ENCODE measurements around the gene SLC2A10. TPM values are rescaled to one million over a fixed set of nuclear protein-coding genes. Genes with fewer than 3 reads are reported as not detected.

SLC2A10 gene
- total RNA-seq, 3 donors from 2014 or later (not counting 1 experiment from before 2014, with no cell fraction given): 0.26 to 2.2 (median 0.79) TPM

DNA sequence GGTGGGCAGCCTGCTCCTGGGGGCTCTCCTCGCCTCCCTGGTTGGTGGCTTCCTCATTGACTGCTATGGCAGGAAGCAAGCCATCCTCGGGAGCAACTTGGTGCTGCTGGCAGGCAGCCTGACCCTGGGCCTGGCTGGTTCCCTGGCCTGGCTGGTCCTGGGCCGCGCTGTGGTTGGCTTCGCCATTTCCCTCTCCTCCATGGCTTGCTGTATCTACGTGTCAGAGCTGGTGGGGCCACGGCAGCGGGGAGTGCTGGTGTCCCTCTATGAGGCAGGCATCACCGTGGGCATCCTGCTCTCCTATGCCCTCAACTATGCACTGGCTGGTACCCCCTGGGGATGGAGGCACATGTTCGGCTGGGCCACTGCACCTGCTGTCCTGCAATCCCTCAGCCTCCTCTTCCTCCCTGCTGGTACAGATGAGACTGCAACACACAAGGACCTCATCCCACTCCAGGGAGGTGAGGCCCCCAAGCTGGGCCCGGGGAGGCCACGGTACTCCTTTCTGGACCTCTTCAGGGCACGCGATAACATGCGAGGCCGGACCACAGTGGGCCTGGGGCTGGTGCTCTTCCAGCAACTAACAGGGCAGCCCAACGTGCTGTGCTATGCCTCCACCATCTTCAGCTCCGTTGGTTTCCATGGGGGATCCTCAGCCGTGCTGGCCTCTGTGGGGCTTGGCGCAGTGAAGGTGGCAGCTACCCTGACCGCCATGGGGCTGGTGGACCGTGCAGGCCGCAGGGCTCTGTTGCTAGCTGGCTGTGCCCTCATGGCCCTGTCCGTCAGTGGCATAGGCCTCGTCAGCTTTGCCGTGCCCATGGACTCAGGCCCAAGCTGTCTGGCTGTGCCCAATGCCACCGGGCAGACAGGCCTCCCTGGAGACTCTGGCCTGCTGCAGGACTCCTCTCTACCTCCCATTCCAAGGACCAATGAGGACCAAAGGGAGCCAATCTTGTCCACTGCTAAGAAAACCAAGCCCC lies 16.0 kb downstream of the SLC2A10 start:
- DNase-seq: no peak
- TF ChIP-seq, protein P1, sequence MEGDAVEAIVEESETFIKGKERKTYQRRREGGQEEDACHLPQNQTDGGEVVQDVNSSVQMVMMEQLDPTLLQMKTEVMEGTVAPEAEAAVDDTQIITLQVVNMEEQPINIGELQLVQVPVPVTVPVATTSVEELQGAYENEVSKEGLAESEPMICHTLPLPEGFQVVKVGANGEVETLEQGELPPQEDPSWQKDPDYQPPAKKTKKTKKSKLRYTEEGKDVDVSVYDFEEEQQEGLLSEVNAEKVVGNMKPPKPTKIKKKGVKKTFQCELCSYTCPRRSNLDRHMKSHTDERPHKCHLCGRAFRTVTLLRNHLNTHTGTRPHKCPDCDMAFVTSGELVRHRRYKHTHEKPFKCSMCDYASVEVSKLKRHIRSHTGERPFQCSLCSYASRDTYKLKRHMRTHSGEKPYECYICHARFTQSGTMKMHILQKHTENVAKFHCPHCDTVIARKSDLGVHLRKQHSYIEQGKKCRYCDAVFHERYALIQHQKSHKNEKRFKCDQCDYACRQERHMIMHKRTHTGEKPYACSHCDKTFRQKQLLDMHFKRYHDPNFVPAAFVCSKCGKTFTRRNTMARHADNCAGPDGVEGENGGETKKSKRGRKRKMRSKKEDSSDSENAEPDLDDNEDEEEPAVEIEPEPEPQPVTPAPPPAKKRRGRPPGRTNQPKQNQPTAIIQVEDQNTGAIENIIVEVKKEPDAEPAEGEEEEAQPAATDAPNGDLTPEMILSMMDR (IDR thresholded peaks at IDR 0.05): no peak

DNA sequence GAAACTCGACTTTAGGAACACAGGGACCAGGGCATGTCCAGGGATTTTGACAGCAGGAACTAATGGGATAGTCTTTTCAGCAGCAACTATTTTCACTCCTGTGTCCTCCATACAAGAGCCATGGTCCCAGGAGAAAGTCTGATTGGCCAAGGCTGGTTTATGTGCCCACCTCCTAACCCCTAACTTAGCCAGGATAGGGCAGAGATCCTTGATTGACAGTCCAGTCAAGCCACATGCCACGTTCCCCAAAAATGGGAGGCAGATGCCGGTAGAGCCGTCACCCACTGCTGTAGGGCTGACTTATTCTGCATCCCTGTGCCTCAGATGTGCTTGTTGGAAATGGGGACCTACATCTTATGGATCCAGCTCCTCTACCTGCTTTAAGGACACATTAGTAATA lies 22.3 kb downstream of the SLC2A10 start:
- Histone ChIP-seq H3K9me3 (ENCODE audit: control insufficient read depth, insufficient read depth, low read length) (no peaks in the 10 kb centered on the region), H3K36me3 (ENCODE audit: control insufficient read depth, insufficient read depth, low read length) (no peaks in the 10 kb centered on the region), H3K4me3 (ENCODE audit: low read length) (no peak overlapping the region), H3K27ac (ENCODE audit: low read length) (no peak overlapping the region), H3K27me3 (ENCODE audit: control insufficient read depth, insufficient read depth, low read length) (no peaks in the 10 kb centered on the region), H3K4me1 (ENCODE audit: control insufficient read depth, insufficient read depth, low read length) (no peaks in the 10 kb centered on the region)
- Mint-ChIP-seq H3K4me1 (no peaks in the 10 kb centered on the region), H3K27ac (no peak overlapping the region), H3K27me3 (ENCODE audit: low read depth in 2 of 2) (no peaks in the 10 kb centered on the region), H3K36me3 (no peaks in the 10 kb centered on the region), H3K9me3 (no peaks in the 10 kb centered on the region), H3K4me3 (no peak overlapping the region)
- DNase-seq: no peak
- WGBS (ENCODE audit: insufficient coverage): 81% methylated on average over 4 of the region's 4 CpGs
- TF ChIP-seq, protein P1 (IDR thresholded peaks at IDR 0.05): no peak
- intact Hi-C loops (cut with micrococcal nuclease): no loop called here
- ATAC-seq: no peak

More for the DNA sequence above, 16.0 kb downstream of the SLC2A10 start:
- intact Hi-C loops (cut with micrococcal nuclease): no loop called here
- no peak overlapping the region for H3K27ac Mint-ChIP-seq
- H3K9me3 ChIP-seq (ENCODE audit: control insufficient read depth, insufficient read depth, low read length): no peaks in the 10 kb centered on the region
- no peaks in the 10 kb centered on the region for H3K36me3 ChIP-seq (ENCODE audit: control insufficient read depth, insufficient read depth, low read length)
- H3K27ac ChIP-seq (ENCODE audit: low read length): no peak overlapping the region
- H3K27me3 ChIP-seq (ENCODE audit: control insufficient read depth, insufficient read depth, low read length): no peaks in the 10 kb centered on the region
- H3K36me3 Mint-ChIP-seq: no peaks in the 10 kb centered on the region
- no peak for ATAC-seq
- H3K4me3 Mint-ChIP-seq: no peak overlapping the region
- no peaks in the 10 kb centered on the region for H3K4me1 Mint-ChIP-seq
- no peak overlapping the region for H3K4me3 ChIP-seq (ENCODE audit: low read length)
- H3K9me3 Mint-ChIP-seq: no peaks in the 10 kb centered on the region
- WGBS (ENCODE audit: insufficient coverage): 91% methylated on average over 27 of the region's 27 CpGs
- H3K27me3 Mint-ChIP-seq (ENCODE audit: low read depth in 2 of 2): no peaks in the 10 kb centered on the region
- H3K4me1 ChIP-seq (ENCODE audit: control insufficient read depth, insufficient read depth, low read length): no peaks in the 10 kb centered on the region

DNA sequence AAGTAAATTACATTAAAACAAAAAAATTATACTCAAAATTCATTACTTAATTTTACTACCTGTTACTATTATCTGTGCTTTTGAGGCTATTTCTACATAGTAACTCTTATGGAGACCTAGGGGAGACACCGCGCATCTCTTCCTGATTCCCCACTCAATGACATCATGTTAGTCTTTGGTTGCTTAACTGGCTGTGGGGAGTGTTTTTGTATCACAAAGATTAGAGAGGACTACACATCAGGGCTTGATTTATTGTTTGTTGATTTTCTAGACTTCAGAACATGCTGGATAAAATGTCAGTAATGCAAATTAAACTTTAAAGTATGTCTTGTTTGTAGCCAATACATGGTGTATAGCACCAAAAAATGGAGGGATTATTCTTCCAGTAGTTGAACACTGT lies 26.0 kb downstream of the SLC2A10 start:
- H3K27me3 Mint-ChIP-seq (ENCODE audit: low read depth in 2 of 2): peaks cover 13 to 26% of the 10 kb centered on the region in 2 donors
- no peaks in the 10 kb centered on the region for H3K36me3 Mint-ChIP-seq
- DNase-seq (no peak), ATAC-seq (no peak)
- intact Hi-C loops (cut with micrococcal nuclease): no loop called here
- H3K9me3 ChIP-seq (ENCODE audit: control insufficient read depth, insufficient read depth, low read length): peaks cover 2% of the 10 kb centered on the region
- H3K27ac ChIP-seq (ENCODE audit: low read length): no peak overlapping the region
- no peak overlapping the region for H3K27ac Mint-ChIP-seq
- no peaks in the 10 kb centered on the region for H3K9me3 Mint-ChIP-seq
- no peak overlapping the region for H3K4me3 Mint-ChIP-seq
- H3K36me3 ChIP-seq (ENCODE audit: control insufficient read depth, insufficient read depth, low read length): no peaks in the 10 kb centered on the region
- H3K27me3 ChIP-seq (ENCODE audit: control insufficient read depth, insufficient read depth, low read length): no peaks in the 10 kb centered on the region
- H3K4me1 Mint-ChIP-seq: no peaks in the 10 kb centered on the region
- TF ChIP-seq, protein P1 (IDR thresholded peaks at IDR 0.05): no peak
- no CpG with 5 or more reads among the region's 2 CpGs for WGBS (ENCODE audit: insufficient coverage)
- H3K4me1 ChIP-seq (ENCODE audit: control insufficient read depth, insufficient read depth, low read length): no peaks in the 10 kb centered on the region
- H3K4me3 ChIP-seq (ENCODE audit: low read length): no peak overlapping the region

All from natural killer cell (primary cell).